SKM-1 treated with dmso at 0.1 percent for 144 hours (cell line): ENCODE results near the gene MFSD6.
A peak's percentile ranks its signal among the peaks of the same experiment; 100 is the strongest.

ENCODE experiments used
- DNase-seq: peaks from one replicate; lab custom pipeline; 2025; ENCODE audit not compliant: unreplicated experiment; lab: John Stamatoyannopoulos, UW

MFSD6 gene

DNA sequence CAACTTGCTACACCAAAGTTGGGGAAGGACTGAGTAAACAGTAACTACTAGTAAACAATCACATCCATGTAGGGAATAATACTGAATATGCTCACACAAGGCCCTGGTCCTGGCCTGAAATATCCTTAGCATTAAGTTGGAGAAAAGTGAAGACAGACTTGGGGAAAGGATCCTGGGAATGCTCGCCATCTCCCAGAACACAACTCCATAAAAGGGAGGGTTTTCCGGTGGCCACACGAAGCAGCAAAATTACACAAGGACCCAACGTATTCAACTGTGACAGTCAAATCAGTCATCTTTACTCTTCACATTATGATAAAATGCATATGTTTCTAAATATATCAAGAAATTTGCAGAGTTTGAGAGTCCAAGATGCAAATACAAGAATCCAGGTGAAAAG, 119.1 kb downstream of the MFSD6 start:
- no peak for DNase-seq

DNA sequence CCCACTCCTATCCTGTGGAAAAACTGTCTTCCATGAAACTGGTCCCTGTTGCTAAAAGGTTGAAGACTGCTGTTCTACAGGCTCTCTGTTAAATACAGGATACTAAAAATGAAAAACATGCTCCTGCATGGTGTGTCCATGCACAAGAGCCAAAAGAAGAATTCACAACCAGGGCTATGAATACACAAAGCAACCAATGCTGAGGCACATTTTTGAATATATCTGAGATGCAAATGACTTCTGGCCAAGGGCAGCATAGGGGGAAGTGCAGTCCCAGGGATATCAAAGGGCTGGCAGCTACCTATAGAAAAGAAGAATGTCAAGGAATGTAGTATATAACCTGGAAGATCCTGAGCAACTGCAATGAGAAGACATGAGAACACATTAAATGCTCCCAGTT, 119.8 kb downstream of the MFSD6 start:
- DNase-seq: no peak

DNA sequence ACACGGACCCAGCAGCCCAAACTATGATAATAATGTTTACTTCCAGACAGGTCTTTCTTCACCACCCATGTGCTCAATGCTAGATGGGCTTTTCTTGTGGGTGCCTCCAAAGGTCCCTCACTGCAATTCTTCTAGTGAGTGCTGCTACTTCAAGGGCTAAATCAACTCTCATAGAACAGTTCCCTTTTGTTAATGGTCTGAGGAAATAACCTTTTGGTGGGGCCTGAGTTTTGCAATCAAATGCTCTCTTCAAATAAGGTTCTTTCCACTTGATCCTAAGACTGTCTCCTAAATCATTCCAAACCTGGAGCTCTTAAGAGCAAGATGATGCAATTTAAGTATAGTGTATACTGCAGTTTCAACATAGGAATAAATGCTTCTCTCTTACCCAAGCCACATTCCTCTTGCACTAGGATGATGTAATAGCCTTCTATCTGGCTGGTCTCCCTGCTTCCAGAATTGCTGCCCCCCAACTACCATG, 120.4 kb downstream of the MFSD6 start:
- DNase-seq: peak; percentile 78

DNA sequence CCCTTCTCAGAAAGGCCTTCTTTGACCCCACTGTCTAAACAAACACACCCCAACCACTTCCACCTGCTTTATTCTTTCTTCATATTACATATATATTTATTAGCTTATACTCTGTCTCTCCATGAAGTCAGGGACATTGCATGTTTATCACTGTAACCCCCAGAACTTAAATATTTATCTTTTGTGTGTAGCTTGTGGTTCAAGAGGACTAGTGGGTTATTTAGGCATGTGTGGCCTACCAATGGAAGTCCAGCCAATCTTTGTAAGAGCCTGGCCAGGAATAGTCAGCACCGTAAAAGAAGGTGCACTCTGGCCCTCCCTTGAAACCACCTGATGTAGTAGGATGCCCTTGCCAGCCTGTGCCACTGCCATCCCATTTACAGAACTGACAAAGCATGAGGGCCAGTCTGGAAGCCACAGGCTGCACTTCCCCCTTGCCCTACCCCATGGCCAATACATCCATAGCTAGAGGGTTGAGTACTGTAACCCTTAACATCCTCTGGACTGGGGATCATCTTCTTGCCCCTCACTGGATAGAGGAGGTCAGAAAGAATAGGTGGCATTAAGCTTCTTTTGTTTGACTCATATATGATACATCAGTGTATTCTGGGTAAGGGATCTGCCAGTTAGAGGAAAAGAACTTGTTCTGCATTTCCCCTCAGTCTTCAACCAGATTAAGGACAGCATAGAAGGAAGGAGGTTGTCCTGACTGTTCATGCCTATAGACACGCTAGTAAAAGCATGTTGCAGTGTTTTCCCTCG, 121.5 kb downstream of the MFSD6 start:
- DNase-seq: no peak

DNA sequence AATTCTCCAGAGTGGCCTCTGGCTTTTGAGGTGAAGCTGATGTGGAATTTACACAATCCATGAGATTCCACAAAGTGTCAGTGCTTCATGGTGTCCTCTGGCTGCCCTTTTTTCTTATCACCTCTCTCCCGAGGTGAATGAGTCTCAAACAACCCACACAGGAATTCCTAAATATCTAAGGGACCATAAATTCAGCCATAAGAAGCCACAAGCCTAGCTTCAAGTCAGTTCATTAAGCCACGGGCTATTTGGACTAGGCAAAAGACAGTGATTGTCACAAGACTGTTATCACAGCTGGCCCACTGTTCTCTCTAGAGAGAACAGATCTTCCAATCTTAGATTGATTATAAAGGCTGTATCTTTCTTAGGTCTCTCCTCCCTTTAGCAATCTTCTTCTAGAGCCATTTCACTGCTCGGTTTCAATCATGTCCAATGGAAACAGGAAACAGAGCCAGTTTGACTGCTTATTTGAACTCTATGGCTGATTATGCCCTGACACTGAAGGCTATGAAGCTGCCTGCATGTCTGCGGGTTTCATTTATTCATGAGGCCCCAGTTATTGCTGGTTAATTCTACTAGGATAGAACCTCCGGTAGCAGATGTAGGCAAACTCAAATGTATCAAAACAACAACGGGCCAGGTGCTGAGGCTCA, 122.2 kb downstream of the MFSD6 start:
- DNase-seq: no peak

DNA sequence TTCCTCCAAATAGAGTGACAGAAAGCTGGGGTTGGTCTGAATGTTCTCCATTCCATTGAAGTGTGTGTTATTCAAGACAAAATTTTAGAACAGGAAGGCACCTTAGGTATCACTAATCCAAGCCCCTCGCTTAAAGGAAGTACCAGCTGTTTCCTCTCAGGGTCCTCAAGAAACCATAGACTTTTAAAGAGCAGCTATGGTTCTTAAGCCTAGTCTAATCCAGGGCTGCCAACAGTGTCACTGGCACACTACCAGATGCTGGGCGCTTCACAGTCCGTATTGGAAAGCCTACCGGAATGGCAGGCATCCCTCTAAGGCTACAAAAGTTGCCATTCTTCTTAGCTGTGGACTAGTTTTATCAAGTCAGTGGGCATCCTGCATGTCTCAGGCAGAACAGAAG, 124.4 kb downstream of the MFSD6 start:
- no peak for DNase-seq

DNA sequence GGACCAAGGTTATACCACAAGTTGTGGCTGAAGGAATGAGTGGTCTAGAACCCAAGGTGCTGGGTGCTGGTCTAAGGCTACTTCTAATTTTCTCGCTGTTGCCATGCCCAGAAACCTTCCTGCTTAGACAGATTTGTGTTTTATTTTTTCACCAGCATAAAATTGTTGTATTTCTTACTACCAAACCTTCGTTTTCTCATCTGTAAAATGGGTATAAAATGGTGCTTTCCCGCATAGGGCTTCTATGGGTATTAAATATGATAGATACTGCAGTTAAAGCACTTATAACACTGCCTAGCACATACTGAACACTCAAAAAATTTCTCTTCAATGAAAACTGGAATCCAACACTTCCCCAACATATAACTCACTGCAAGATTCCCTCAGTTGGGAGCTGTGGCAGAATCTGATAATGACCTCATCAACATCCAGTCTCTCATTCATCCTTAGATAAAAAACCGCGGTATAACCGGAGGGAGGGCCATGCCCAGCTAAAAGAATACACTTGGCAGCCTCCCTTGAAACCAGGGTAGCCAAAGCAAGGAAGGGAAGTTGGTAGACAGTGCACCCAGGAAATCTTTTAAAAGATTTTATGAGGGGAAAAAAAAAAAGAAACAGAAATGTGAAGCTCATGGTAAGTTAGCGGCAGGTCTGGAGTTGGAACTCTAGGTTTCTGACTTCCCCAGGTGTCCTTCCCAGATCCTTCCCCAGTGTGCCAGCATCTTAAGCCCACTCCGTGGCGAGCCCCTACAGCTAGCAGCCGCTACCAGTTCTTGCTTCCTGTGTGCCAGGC, 125.2 kb downstream of the MFSD6 start:
- DNase-seq: no peak

DNA sequence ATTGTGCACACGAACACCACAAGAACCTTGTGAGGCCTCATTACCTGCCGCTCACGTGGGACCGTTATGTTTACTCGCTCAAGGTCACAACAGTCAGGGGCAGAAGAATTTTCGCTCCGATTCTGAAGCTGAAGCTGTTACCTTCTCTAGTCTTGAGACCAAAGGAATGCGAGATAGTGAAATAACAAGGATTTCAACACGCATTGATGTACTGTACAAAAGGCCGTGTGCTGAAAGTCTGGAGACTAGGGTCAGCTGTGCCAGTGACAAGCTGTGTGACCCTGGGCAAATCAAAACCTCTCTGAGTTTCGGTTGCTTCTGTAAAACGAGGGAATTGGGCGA, 125.8 kb downstream of the MFSD6 start:
- no peak for DNase-seq

DNA sequence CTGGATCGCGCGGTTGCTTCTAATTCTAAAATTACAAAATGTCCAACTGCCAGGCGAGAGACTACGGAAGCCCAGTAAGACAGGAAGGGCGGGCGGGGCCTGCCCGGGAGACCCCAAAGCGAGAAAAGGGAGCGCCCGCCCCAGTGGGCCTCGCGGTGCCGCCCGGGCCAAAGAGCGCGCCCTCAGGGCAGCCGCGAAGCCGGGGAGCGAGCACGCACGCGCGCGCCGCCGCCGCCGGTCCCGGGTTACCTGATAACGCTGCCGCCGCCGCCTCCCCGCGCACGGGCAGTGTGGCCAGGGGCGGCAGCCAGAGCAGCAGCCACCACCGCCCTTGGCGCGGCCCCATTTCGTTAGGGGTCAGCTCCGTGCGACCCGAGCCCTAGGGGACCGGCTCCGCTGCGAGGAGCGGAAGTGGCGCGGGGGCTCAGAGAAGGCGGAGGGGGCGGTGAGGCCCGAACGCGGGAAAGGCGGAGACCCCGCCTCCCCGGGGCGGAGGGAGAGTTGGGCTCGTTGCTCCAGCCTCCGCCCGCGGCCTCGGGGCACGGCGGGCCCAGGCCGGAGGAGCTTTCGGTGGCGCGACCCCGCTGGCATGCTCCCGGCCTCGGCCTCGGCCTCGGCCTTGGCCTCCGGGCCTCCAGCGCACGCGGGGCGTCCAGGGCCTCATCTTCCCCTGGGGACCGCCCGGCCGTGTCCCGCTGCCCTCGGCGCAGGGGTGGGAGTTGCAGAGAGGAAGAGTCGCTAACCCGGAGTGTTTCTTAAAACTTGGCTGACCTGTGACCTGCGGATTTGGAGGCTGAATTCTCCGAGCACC, 126.4 kb downstream of the MFSD6 start, which contains the start of gene NEMP2:
Gene NEMP2, minus strand, starts transcription at position 413 of the 811 bp plus-strand sequence. Its CDS starts 67 bp downstream, at position 346.
- peak; percentile 82 for DNase-seq

DNA sequence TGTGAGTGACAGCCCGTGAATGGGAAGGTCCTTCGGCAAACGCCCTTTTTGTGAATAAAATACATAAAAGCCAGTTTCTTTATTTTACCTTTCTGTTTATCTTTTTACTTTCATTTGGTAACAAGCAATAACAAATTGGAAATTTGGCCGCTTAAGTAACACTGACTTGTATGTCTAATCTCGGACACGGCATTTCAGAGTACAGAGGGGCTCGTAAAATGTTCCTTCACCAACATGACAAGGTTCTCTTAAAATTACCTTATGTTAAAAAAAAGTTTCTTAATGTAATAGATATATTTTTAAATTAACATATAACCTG, 126.9 kb downstream of the MFSD6 start:
- no peak for DNase-seq

DNA sequence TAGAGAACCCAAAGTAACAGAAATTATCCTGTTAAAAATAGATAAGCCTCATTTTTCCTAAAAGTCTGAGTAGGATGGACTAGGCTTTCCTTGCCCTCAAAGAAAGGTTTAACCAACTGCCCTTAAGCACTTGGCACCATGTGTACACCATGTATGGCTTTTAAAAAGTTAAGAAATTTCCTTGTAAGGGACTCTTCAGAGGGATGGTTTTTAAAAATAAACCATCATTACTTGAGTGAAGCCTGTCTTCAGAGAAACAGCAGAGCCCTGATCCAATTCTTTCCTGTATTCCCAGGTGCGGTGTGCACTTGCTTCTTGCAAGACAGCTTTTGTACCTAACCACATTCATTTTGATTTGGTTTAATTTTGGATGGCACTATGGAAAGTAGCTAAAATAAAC, 127.4 kb downstream of the MFSD6 start:
- no peak for DNase-seq

DNA sequence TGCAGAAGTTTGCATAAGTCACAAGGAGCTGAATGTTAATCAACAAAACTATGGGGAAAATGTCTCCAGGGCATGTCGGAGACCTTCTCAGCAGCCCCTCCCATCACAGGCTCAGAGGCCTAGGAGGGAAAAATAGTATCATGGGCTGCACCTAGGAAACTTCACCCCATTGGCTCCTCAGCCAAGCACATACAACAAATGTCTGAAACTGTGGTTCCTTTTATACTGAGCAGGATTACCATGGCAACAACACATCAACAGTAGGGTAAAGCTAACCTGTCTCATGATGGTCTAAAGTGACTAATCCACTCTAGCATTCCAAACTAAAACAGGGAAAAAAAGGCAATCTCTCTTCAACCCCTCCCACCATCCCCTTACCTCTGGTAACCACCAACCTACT, 129.6 kb downstream of the MFSD6 start:
- no peak for DNase-seq

DNA sequence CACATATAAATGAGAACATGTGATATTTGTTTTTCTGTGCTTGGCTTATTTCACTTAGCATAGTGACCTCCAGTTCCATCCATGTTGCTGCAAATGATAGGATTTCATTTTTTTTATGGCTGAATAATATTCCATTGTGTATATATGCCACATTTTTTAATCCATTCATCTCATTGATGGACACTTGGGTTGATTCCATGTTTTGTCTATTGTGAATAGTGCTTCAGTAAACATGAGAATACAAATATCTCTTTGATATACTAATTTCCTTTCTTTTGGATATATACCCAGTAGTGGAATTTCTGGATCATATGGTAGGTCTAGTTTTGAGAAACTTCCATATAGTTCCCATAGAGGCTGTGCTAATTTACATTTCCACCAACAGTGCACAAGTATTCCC, 130.0 kb downstream of the MFSD6 start:
- no peak for DNase-seq

DNA sequence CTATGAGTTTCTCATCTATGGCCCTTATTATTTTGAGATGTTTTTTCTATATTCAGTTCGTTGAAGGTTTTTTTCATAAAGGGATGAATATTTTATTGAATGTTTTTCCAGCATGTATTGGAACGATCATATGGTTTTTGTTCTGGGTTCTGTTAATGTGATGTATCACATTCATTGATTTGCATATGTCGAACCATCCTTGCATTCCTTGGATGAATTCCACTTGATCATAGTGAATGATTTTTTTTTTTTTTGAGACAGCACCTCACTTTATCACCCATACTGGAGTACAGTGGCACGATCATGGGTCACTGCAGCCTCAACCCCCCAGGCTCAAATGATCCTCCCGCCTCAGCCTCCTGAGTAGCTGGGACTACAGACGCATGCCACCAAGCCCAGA, 131.9 kb downstream of the MFSD6 start:
- no peak for DNase-seq

DNA sequence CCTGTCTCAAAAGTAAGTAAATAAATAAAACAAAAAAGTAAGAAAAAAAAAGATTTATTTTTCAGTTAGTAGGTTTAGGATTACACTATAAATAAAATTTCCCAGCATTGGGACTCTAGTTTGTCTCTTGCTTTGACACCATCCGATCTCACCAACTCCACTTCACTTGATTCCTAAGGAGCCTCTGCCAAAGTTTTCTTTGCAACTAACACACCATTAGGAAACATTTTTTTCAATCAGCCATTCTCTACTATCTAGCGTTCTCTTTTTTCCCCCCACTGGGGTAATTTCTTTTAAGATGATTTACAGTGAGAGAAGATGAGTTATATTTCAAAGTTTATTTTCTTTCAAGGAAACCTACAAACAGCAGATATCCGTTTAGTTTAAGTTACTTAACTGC, 136.9 kb downstream of the MFSD6 start:
- no peak for DNase-seq

DNA sequence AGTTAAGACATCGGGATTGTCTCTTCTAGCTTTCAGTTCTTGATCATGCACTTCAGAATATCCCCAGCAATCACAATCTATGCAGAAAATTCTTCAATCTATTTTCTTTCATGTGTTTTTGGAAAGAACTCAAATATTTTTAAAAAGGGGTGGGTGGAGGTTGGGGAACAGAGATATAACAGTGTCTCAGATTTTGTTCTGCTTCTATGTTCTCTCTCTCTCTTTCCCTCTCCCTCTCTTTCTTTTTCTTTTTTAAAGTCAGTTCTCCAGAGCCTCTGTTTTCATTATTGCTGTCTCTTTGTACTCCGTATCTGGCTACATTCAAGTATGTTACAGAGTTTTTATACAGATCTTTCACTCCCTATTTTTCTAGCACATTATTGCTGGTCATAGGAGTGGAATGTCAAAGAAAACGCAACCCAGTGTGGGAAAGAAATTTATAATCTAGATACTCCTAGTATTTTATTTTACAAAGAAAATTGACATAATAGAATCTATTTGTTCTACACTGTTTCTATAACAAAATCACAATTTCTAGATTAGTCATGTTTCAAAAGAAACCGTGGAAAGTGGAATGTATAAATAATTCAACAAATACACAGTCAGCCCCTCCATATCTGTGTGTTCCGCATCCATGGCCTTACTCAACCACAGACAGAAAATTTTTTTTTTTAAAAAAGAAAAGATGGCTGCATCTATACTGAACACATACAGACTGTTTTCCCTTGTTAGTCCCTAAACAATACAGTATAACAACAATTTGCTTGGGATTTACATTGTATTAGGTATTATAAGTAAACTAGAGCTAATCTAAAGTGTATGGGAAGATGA, 137.6 kb downstream of the MFSD6 start:
- DNase-seq: no peak

DNA sequence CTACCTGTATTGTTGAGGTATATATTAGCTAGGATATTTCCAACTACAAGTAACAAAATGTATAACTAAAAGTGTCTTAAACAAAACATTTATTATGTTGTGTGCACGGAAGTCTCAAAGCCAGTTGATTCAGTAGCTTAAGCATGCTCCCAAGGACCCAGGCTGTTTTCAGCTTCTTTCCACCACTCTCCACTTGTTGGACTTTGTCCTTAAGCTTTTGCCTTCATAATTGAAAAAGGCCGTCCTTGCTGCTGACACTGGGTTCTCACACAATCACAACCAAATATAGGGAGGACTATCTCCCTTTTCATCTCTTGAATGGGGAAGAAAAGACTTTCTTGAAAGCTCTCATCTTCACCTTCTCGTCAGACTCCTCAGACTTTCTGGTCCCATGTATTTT, 138.6 kb downstream of the MFSD6 start:
- DNase-seq: no peak

DNA sequence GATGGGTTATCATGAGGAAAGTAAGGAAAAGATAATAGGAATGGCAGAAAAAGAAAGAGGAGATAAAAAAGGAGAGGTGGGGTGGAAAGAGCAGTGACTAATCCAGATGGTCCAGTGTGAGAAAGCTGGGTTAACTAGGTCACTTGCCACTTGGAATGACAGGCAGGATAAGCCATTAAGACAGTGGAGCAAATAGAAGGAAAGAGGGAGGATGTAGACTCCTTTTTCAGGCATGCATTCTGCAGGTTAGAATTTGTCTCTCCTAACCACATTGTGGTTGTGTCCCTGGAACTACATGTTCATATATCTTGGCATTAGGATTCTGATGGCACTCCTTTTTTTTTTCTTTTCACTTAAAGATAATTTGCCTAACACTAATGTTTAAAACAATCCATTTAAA, 139.7 kb downstream of the MFSD6 start:
- no peak for DNase-seq

DNA sequence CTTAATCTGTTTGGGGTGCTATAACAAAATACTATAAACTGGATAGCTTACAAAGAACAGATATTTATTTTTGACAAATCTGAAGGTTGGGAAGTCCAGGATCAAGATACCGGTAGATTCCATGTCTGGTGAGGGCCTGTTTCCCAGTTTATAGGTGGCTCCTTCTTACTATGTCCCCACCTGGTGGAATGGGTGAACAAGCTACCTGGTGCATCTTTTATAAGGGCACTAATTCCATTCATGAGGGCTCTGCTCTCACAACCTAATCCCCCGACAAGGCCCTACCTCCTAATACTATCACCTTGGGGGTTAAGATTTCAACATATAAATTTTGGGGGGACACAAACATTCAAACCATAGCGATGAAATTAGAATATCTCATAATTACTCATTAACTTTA, 142.0 kb downstream of the MFSD6 start:
- DNase-seq: no peak
